Islet precursor cell (in vitro differentiated cells): Measurements from ENCODE around the gene SASH1.

ENCODE experiments used
- DNase-seq: peaks from one replicate; pipeline ENCODE4 v3.0.0-alpha.2; 2018

The SASH1 gene

DNA sequence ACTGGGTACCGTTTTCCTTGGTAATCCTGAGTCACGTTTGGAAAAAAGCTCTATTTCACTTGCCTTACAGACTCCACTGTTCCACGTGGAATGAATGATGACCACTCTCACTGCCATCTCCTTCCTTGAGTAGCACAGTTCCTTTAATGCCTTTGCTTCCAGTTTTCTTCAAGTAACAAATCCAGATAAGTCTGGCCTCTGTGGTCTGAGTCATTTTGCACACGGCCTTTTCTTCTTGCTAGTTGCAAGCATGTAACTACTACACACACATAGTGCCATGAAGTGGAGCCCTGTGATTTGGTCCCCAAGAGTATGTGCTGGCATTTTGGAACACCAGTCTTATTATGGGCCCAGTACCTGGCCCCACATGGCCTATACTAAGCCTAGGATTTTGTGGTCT is 182.8 kb downstream of the SASH1 start:
- DNase-seq: no peak

DNA sequence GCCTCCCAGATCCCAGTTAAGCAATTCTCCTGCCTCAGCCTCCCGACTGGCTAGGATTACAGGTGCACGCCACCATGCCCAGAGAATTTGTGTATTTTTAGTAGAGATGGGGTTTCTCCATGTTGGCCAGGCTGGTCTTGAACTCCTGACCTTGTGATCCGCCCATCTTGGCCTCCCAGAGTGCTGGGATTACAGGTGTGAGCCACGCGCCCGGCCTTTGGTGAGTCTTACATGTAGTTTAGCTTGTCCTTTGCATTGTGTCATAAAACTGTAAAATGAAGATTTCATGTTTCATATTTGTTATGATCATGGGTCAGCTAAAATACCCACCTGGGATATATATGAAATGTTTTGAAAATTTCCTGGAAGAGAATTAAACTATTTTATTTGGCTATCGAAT is 183.5 kb downstream of the SASH1 start:
- DNase-seq: no peak

DNA sequence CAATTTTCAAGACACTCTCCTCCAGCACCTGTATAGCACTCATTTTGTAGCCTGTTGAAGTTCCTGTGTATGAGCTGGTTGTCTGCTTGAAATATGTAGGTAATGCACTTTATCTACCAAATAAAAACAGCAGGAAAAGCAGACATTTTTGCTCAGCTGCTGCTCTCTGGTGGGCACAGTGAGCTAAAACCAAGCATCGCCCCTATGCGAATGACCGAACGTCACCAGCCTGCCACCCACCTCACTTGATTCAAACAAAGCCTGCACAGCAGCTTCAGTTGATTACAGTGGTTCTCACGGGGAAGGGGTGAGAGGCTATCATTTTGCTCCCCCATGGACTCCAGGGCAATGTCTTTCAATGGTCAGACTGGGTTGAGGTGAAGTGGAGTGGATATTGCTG is 185.7 kb downstream of the SASH1 start:
- no peak for DNase-seq

DNA sequence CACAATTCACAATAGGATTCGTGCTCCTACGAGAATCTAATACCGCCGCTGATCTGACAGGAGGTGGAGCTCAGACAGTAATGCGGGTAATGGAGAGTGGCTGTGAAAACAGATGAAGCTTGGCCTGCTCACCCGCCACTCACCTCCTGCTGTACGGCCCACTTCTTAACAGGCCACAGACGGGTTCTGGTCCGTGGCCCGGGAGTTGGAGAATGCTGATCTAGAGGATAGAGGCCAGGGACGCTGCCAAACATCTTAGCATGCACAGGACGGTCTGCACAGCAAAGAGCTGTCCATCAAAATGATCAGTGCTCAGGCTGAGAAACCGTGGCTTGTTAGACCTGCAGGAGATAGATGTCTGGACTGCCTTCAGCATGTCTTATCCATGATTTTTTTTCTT is 186.4 kb downstream of the SASH1 start:
- no peak for DNase-seq

DNA sequence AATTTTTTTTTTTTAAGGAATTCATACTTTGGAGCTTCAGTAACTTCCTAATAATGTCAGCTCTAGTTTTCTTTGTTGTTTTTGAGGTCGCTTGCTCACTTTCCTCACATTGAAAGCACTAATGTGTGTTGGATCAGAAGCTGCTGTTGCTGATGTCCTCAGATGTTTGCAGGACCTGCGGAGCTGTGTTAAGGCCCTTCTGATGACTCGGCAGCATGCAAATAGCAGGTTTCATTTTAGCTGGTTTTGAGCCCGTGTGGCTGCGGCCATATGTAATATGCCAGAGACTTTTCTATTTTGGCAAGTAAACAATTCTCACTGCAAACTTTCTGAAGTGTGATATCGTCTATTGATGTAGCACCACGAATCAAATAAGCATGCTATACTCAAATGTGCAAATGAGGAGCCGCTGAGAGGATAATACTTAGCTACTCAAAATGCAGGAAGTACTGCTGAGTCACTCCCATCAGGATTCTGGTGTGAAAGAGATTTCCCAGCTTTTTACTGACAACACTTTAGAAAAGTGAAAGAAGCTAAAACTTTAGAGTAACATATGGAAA is 187.8 kb downstream of the SASH1 start:
- no peak for DNase-seq

DNA sequence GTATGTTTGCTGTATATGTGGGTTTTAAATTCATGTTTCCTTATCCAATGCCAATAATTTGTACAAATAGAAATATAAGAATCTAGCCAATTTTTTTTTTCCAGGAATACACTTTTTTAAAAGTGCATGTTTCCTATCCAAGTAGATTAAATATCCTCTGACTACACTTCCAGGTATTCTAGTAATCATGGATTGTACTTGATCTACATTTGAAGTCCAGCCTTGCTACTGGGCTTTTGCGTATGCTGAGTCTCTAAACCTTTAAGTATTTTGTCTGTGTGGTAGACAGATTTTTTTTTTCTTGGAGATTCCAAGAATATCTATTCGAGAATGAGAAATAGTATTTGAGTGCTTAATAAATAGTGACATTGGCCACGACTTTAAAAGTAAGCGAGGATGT is 188.3 kb downstream of the SASH1 start:
- no peak for DNase-seq

DNA sequence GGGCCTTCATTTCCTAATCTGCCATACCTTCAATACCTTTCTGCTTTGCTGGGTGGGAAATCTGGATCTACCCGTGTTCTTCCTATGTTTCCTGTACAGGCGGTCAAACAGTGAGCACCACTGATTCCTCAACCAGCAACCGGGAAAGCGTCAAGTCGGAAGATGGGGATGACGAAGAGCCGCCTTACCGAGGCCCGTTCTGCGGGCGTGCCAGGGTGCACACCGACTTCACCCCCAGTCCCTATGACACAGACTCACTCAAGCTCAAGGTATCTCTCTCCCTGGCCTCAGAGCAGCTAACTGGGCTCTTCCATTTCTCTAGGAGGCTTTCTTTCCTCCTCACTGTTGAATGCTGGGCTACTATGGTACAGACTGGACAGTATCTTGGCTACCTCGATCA is 190.1 kb downstream of the SASH1 start:
- no peak for DNase-seq

DNA sequence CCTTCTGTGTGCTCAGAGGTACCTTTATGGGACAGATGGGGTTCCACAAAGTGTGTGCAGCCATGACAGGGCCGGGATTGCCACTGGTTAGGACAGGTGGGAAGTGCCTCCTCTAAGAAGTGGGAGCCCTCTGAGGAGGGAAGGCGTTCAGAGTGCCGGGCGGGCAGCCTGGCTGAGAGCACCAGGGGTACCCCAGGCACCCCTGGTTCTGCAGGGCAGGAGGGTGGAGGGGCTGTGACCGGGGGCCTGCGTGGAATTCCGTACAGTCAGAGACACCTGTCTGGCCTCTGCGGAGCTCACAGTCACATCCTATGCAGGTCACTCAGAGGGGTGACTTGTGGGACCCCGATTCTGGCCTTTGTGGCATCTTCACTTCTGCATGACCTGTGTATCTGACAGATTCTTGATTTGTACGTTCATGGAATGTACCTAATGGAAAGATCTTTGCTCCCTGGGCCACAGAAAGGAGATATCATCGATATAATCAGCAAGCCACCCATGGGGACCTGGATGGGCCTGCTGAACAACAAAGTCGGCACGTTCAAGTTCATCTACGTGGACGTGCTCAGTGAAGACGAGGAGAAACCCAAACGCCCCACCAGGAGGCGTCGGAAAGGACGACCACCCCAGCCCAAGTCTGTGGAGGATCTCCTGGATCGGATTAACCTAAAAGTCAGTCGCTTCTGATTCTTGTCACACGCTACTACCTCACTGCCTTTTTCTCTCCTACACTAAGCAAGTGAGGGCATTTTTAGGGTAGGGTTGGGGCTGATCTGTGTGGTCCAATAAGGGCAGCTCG is 190.9 kb downstream of the SASH1 start:
- no peak for DNase-seq

DNA sequence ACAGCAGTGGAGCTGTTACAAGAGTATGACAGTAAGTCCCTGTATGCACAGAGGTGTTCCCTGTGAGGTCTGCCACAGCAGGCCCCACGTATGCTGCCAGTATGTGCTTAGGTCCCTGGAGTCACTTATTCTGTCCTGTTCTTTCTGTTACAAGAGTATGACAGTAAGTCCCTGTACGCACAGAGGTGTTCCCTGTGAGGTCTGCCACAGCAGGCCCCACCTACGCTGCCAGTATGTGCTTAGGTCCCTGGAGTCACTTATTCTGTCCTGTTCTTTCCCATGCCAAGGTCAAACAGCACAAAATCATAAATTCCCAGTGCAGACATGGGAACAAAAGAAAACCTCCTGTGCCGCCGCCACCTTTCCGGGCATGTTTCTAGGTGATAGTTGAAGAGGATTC is 192.2 kb downstream of the SASH1 start:
- no peak for DNase-seq

DNA sequence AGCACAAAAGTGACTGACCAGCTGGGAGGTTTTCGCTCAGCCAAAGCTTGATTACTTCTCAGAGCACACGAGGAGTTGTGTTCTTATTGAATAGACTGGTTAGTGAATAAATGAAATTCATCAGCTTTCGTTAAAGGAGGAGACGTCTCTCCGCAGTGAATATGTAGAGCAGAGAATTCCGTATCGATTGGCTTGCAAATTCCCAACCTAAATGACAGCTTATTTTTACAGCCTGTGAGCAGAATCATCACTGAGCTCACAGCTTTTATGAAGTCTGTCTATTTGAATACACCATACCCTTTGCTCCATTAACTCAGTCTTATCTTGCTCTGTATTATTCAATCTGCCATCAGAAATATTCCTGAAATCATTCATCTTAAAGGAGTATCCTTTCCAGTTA is 192.7 kb downstream of the SASH1 start:
- DNase-seq: no peak

DNA sequence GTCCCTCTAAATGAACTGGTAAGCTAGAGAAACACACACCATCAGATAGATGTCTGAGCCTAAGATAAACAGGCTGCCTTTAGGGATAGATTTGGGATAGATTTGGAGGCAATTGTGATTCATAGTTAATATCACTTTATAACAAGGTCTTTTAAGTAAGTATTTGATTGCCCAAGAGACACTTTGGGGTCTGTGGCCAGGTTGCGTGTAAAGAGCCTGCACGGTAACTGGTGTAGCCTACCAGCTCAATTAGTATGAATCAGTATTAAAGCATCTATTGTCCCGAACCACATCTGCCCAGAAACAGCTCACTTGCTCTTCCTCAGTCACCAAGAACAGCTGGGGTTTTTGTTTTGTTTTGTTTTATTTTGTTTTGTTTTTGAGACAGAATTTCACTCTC is 193.3 kb downstream of the SASH1 start:
- DNase-seq: no peak

DNA sequence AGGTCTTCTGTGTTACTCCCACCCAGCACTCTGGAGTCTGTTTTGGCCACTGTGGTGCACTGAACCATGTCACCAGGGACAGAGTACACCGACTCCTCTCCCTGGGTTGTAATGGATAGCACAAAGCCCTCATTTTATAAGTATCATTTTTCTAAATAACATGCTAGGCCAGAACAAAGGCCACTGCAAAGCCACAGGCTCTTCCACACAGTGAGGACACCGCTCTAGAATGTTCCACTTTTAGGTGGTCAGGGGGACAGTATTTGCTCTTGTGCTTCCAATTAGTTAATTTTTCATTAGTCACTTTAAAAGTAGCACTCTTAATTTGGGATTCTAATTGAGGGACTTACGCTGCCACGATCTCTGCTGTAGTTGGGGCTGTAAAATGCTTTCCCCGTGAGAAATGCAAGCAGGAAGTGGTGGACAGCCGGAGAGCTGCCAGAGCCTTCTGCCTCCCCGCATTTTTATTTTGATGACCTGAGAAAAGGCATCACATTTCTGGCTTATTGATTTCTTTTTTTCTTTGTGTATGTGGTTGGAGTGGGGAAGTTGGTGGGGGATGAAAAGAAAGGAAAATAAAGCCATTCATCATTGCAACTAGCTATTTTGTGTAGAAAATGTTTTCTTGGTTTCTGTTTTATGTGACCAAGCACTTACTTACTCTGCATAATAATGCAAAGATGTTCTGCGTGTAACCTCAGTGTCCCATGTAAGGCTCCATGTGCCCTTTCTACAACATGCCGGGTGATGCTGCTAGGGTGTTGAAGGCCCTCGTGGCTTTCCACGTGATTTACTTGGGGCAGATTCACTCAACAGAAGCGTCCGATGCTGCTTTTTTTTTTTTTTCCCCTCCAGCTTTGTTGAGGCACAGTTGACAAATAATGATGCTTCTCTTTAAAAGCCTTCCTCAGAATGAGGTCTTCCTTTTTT is 195.9 kb downstream of the SASH1 start:
- no peak for DNase-seq

DNA sequence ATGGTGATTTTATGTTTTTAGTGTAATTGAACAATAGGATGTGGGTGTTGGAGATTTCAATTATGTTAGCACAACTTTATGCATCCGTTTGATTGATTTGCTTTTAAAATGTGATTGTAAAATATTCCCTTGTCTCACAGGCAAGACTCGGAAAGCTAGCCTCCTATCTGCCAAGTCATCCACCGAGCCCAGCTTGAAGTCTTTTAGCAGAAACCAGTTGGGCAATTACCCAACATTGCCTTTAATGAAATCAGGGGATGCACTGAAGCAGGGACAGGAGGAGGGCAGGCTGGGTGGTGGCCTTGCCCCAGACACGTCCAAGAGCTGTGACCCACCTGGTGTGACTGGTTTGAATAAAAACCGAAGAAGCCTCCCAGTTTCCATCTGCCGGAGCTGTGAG is 200.9 kb downstream of the SASH1 start:
- DNase-seq: no peak

DNA sequence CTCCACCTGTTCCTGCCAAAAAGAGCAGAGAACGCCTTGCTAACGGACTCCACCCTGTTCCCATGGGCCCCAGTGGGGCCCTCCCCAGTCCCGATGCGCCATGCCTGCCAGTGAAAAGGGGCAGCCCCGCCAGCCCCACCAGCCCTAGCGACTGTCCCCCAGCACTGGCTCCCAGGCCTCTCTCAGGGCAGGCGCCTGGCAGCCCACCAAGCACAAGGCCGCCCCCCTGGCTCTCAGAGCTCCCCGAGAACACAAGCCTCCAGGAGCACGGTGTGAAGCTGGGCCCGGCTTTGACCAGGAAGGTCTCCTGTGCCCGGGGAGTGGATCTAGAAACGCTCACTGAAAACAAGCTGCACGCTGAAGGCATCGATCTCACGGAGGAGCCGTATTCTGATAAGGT is 201.8 kb downstream of the SASH1 start:
- no peak for DNase-seq

DNA sequence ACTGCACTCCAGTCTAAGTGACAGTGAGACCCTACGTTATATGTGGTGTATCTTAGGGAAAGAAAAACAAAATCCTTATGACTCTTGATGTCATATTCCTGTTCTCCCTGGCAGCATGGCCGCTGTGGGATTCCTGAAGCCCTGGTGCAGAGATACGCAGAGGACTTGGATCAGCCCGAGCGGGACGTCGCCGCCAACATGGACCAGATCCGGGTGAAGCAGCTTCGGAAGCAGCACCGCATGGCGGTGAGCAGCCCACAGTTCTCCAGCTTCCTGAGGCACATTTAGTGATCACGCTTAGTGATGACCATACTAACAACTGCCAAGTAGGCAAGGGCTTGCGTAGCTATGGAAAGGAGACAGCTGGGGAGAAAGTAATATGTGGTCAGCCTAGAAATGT is 203.3 kb downstream of the SASH1 start:
- DNase-seq: no peak

DNA sequence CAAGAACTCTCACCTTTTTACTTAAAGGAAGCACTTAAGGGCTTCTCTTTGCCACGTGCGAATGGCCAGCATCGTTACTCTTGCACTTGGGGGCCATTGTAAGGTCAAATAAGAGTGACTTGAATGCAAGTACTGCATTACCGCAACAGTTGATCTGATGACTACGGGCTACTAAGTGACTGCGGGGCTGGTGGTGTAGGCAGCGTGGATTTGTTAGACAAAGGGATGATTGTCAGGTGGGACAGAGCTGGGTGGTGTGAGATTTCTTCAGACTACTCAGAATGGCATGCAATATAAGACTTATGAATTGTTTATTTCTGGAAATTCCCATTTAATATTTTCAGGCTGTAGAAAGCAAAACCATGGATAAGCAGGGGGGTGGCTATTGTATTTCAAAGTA is 204.5 kb downstream of the SASH1 start:
- no peak for DNase-seq

DNA sequence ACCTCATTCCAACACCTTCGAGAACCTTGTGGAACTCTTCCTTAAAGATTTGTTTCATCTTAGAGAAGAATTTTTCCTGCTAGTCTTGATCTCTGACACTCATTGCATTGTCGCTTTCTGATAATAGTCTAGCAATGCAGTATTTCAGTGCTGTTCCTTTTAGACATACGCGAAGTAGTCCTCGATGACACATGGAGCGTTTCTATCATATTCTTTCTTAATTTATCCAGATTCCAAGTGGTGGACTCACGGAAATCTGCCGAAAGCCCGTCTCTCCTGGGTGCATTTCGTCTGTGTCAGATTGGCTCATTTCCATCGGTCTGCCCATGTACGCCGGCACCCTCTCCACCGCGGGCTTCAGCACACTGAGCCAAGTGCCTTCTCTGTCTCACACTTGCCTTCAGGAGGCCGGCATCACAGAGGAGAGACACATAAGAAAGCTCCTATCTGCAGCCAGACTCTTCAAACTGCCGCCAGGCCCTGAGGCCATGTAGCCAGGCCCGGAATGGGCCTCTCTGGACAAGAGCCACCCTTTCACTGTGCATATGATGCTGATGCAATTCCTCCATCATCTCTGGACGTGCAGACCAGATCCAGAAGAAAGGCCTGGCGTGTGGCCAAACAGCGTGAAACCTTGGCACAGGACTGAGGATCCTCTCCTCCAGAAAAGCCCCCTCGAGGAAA is 205.6 kb downstream of the SASH1 start:
- DNase-seq: no peak

DNA sequence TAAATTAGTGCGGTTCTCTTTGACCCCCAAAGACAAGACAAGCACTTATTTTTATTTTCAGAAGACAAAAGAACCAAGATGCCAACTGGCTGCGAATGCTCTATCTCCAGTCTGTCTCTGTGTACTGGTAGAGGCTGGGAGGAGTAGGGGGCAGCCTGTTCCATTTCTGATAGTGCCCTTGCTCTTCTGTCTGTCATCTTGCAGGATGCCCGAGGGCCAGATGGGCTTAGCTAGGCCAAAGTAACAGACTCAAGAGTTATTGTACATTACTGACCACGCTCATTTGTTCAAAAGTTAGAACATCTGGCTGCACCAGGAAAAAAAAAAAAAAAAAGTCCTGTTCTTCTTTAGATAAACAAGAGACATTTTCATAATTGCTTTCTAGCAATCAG is 206.1 kb downstream of the SASH1 start:
- no peak for DNase-seq

DNA sequence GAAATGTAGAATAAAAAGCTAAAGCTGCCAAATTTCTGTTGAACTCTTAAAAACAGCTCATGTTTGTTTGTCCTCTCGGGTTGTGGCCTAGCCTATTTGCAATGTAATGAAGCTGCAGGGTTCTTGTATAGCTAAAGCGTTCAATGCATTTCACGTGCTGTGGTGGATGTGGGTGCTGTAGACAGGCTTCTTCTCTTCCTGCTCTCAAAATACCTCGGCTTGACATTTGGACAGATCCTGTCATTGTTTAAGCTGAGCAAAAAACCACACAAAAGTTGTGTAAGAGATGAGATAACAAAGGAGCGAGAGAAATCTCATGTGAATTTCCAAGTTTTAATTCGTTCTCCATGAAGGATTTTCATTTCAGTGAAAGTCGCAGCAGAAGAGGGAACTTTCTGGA is 207.9 kb downstream of the SASH1 start:
- DNase-seq: no peak

DNA sequence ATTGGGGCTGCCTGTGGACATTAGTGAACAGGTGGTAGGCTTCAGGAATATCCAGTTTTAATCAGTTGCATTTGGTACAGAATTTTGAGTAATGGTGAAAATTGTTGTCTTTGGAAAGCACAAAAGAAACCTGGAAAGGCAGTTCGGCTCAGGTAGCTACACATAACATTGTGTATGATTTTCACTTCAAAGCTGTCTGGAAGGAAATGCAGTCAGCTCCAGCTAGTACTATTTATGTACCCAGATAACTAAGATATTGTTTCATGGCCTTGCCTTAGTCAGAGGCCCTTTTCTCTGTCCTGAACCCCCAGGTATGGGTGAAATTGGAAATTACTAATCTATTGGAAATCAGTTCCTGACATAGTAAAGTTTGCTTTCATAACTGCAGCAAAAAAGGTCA is 208.6 kb downstream of the SASH1 start:
- DNase-seq: no peak

DNA sequence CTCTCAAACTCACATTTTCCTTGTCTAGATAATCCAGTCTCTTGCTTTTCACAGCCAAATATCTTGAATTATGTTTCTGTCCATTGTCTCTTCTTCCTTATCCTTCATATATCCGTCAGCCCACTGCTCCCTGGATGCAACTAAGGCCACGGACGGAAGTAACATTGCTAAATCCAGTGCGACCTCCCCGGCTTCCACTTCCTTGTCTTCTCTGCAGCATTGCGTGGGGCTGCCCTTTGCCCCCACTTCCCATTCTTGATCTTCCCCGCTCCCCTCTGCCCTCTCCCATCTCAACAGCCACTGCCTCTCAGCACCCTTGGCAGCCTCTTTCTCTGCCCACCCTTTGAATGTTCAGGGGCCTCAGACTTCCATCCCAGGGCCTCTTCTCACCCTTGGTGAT is 213.8 kb downstream of the SASH1 start:
- no peak for DNase-seq

DNA sequence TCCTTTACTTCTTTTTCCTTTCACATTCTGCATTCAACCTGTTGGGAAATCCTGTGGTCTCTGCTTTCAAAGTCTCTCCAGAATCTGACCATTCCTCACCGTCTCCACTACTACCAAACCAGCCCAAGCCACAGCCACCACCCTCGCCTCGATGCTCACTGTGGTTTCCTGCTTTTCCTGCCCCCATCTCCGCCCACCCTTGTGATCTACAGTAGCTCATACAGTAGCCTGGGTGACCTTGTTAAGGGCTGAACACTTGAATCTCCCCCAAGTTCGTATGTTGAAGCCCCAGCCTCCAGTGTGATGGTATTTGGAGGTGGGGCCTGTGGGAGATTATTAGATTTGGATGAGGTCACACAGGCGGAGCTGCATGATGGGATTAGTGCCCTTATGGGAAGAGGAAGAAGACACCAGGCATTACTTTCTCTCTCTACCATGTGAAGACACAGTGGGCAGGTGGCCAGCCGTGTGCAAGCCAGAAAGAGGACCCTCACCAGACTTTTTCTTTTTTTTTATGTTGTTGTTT is 215.2 kb downstream of the SASH1 start:
- DNase-seq: no peak

DNA sequence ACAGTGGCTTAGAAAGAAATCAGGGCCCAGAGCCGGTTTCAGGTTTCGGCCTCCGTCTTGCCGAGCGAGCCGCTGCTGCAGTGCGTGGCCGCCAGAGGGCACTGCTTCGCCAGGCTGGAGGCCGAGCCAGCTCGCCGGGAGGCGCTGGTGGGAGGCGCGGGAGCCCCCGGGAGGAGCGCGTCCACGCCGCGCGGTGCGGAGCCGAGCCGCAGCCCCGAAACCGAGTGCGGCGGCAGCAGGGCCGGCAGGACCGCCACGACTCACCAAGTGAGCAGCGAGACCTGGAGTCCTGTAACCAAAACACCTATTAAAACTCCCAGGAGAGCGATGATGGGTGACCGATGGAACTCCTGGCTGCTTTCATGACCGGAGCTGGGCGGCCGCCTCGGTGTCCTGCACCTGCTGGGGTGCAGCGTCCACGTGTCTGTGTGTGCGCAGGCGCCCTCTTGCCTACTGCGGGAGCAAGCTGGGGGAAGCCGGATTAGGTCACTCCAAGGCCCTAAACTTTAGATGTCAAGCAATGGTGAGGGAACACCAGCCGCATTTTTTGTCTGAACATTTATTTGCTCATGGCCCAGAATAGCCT is 217.3 kb downstream of the SASH1 start:
- peak; percentile 82 for DNase-seq
